ENCODE data around the gene TRIM33. TPM values are rescaled to one million over a fixed set of nuclear protein-coding genes. Genes with fewer than 3 reads are reported as not detected.

TRIM33 gene
- total RNA-seq, 1 experiment from 2014 or later, result 41.2 TPM

DNA sequence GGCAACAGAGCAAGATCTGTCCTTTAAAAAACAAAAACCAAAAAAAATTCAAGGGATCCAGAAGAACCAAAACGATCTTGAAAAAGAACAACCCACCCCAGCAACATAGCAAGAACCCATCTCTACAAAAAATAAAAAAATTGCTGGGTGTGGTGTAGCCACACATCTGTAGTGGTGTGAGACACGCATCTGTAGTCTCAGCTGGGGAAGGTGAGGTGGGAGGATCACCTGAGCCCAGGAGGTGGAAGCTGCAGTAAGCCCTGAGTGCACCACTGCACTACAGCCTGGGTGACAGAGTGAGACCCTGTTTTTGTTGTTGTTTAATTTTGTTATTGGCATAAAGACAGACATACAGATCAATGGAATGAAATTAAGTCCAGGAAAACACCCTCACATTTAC is 22.3 kb downstream of the TRIM33 start:
- Histone ChIP-seq H3K4me1 (ENCODE audit: control insufficient read depth in 1 of 2, insufficient read depth in 2 of 2, low read length in 2 of 2) (no peaks in the 10 kb centered on the region), H3K79me2 (ENCODE audit: insufficient read depth, low read length) (peaks cover 97% of the 10 kb centered on the region), H3K27me3 (ENCODE audit: insufficient read depth, low read length) (no peaks in the 10 kb centered on the region), H3K9ac (ENCODE audit: low read length) (no peak overlapping the region), H2AFZ (ENCODE audit: low read depth, low read length, poor library complexity, severe bottlenecking) (no peak overlapping the region), H4K20me1 (ENCODE audit: insufficient read depth) (no peaks in the 10 kb centered on the region; the same call in 1 of the 2 replicates), H3K9me3 (ENCODE audit: control insufficient read depth in 1 of 2, insufficient read depth in 1 of 2, low read depth in 1 of 2, low read length in 2 of 2) (no peaks in the 10 kb centered on the region), H3K36me3 (ENCODE audit: control insufficient read depth in 1 of 2, insufficient read depth in 2 of 2, low read length in 2 of 2) (no peaks in the 10 kb centered on the region; a peak in 1 of 4 replicates), H3K4me2 (ENCODE audit: low read length) (no peak overlapping the region), H3K9me2 (ENCODE audit: insufficient read depth) (no peaks in the 10 kb centered on the region), H3K27ac (ENCODE audit: low read depth, low read length) (no peak overlapping the region), H3K4me3 (replicated peaks in 1 of 2; ENCODE audit: low read depth in 1 of 2, low read length in 2 of 2) (no peak overlapping the region)
- CTCF ChIA-PET, result no interaction called here
- DNase-seq (ENCODE audit: low read depth, low spot score), result no peak
- intact Hi-C loops (cut with micrococcal nuclease), result no loop called here
- BruUV-seq (replicated peaks), result no TSS peak
- POLR2A ChIA-PET, result no interaction called here
- TF ChIP-seq EZH2phosphoT487 (IDR thresholded peaks at IDR 0.05; ENCODE audit: borderline replicate concordance) (no peak), CEBPB (IDR thresholded peaks at IDR 0.05; ENCODE audit: low read depth) (no peak), ELF1 (IDR thresholded peaks at IDR 0.05; ENCODE audit: borderline replicate concordance, low read depth) (no peak), TCF7L2 (IDR thresholded peaks at IDR 0.05; ENCODE audit: borderline replicate concordance, extremely low read depth, insufficient read depth, insufficient read length) (no peak), SIN3A (IDR thresholded peaks at IDR 0.05; ENCODE audit: low read depth) (no peak), EGR1 (IDR thresholded peaks at IDR 0.05; ENCODE audit: low read depth) (no peak), CBX3 (IDR thresholded peaks at IDR 0.05; ENCODE audit: low read depth) (no peak), EZH2 (IDR thresholded peaks at IDR 0.05) (no peak), ZFX (IDR thresholded peaks at IDR 0.05) (no peak), ZNF274 (IDR thresholded peaks at IDR 0.05; ENCODE audit: low read depth, low read length) (no peak), POLR2A (IDR thresholded peaks at IDR 0.05; ENCODE audit: borderline replicate concordance, extremely low read depth, insufficient read depth, insufficient read length) (no peak), FOSL1 (IDR thresholded peaks at IDR 0.05; ENCODE audit: low read depth) (no peak), SRF (IDR thresholded peaks at IDR 0.05; ENCODE audit: low read depth) (no peak), SP1 (IDR thresholded peaks at IDR 0.05; ENCODE audit: low read depth) (no peak)
- TF ChIP-seq, protein P1, sequence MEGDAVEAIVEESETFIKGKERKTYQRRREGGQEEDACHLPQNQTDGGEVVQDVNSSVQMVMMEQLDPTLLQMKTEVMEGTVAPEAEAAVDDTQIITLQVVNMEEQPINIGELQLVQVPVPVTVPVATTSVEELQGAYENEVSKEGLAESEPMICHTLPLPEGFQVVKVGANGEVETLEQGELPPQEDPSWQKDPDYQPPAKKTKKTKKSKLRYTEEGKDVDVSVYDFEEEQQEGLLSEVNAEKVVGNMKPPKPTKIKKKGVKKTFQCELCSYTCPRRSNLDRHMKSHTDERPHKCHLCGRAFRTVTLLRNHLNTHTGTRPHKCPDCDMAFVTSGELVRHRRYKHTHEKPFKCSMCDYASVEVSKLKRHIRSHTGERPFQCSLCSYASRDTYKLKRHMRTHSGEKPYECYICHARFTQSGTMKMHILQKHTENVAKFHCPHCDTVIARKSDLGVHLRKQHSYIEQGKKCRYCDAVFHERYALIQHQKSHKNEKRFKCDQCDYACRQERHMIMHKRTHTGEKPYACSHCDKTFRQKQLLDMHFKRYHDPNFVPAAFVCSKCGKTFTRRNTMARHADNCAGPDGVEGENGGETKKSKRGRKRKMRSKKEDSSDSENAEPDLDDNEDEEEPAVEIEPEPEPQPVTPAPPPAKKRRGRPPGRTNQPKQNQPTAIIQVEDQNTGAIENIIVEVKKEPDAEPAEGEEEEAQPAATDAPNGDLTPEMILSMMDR (IDR thresholded peaks at IDR 0.05 in 2 of 3, conservative IDR thresholded peaks at IDR 0.05 in 1 of 3; ENCODE audit: borderline replicate concordance in 1 of 3, insufficient read depth in 1 of 3, low read depth in 2 of 3, low read length in 2 of 3), result no peak
- TF ChIP-seq, protein P2, sequence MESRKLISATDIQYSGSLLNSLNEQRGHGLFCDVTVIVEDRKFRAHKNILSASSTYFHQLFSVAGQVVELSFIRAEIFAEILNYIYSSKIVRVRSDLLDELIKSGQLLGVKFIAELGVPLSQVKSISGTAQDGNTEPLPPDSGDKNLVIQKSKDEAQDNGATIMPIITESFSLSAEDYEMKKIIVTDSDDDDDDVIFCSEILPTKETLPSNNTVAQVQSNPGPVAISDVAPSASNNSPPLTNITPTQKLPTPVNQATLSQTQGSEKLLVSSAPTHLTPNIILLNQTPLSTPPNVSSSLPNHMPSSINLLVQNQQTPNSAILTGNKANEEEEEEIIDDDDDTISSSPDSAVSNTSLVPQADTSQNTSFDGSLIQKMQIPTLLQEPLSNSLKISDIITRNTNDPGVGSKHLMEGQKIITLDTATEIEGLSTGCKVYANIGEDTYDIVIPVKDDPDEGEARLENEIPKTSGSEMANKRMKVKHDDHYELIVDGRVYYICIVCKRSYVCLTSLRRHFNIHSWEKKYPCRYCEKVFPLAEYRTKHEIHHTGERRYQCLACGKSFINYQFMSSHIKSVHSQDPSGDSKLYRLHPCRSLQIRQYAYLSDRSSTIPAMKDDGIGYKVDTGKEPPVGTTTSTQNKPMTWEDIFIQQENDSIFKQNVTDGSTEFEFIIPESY (IDR thresholded peaks at IDR 0.05; ENCODE audit: extremely low read depth, insufficient replicate concordance, low read length), result no peak
- TF ChIP-seq, protein P3, sequence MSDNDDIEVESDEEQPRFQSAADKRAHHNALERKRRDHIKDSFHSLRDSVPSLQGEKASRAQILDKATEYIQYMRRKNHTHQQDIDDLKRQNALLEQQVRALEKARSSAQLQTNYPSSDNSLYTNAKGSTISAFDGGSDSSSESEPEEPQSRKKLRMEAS (IDR thresholded peaks at IDR 0.05), result no peak
- TF ChIP-seq, protein P4, sequence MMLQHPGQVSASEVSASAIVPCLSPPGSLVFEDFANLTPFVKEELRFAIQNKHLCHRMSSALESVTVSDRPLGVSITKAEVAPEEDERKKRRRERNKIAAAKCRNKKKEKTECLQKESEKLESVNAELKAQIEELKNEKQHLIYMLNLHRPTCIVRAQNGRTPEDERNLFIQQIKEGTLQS (IDR thresholded peaks at IDR 0.05), result no peak
- RAD21 ChIA-PET (ENCODE audit: low non-redundant PET in 1 of 2, low total read pairs in 2 of 2, uncharacterized antibody in 2 of 2, unreplicated experiment in 2 of 2), result no interaction called here
- no peak for ATAC-seq
